Activated CD4-positive, alpha-beta T cell treated with anti-CD3 and anti-CD28 coated beads, Interleukin-2, amount 50 U/mL, for 1 hour (primary cell): ENCODE results near the gene CCL16.
"Not testable (repeated sequence)": the region's sequence is repeated elsewhere in the genome, so short reads cannot be mapped to it uniquely, and the experiment has no call there.

Source experiments
- DNase-seq: peaks from one replicate; pipeline ENCODE4 v3.0.0-alpha.2; 2020

CCL16 gene, protein sequence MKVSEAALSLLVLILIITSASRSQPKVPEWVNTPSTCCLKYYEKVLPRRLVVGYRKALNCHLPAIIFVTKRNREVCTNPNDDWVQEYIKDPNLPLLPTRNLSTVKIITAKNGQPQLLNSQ

DNA sequence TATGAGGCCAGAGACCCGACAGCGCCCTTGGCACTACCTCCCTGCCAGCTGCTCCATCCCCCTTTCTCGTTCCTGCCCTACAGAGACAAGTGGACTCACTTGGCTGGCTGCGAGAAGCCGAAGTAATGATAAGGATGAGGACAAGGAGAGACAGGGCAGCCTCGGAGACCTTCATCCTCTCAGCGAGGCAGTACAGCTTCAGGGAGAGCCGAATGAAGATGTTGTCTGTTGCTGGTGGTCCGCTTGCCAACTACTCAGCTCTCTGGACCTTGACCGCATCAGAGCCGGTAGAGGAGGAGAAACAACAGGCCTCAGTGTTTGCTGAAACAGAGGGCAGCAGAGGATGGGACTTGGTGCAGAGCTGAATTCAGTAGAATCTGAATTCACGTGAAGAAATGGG lies at the start of gene CCL16:
Gene CCL16, minus strand, starts transcription at position 252 of the 400 bp plus-strand sequence. Its CDS starts 77 bp downstream, at position 175.
- DNase-seq, result no peak

- no peak for DNase-seq
Measured at GRCh38 chr17:36030956-36031355, 49.7 kb upstream of the CCL16 start.

DNA sequence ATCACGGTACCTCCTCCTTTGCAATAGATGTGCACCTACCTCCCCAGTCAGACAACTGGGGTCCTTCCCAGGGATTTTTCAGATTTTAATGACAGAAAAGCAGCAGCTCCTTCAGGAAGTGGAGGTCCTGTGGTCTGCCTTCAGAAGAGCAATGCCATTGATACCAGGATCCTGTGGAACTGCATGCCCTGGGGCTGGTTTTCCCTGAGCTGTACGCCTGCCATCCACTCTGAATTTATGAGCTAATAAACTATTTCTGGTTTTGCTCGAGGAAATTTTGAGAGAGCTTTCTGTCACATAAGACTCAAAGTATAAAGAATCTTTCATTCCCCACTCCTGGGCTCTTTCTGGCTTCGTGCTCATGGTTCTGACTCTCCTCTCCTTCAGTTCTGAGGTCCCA lies 46.5 kb upstream of the CCL16 start:
- DNase-seq, result no peak

DNA sequence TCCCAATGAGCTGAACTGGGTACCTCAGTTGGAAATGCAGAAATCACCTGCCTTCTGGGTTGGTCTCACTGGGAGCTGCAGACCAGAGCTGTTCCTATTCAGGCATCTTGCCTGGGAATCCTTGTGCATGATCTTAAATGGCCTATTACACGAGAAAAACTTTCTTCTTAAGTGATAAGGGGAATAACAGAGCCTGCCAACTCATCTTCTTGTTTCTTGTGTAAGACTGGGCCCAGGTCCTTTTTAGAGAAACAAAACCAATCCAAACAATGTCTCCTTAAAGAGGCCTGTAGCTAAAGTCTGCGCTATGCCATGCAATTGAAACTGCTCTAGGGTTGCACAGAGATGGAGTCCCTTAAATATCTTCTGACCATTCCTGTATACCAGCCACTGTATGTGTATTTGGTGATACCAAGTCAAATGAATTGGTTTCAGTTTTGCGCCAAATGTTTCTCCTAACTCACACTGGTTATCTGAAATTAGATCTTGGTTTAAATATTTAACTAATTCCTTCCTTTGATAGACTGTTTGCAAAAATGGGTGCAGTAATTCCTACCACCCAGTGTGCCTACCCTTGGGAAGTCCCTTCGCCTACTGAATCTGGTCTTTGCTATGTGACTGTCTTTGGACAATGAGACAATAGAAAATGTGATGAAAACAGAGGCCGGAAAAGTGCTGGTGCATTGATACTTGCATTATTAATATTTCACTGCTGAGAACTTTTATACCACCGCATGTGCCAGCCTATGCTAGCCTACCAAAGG lies 43.0 kb upstream of the CCL16 start:
- DNase-seq, result no peak

DNA sequence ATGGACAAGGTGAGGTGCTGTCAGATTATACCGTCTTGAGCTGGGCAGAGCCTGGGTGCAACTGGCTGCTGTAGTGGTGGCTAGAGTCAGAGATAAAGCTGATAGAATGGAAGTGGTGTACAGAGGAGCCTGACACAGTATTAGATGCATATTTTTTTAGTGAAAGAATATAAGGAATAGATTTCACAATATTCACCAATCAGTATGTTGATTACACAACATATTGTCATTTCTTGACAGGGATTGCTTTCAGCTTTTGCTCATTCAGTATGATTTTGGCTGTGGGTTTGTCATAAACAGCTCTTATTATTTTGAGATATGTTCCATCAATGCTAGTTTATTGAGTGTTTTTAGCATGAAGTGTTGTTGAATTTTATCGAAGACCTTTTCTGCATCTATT lies 38.1 kb upstream of the CCL16 start:
- DNase-seq, result no peak

DNA sequence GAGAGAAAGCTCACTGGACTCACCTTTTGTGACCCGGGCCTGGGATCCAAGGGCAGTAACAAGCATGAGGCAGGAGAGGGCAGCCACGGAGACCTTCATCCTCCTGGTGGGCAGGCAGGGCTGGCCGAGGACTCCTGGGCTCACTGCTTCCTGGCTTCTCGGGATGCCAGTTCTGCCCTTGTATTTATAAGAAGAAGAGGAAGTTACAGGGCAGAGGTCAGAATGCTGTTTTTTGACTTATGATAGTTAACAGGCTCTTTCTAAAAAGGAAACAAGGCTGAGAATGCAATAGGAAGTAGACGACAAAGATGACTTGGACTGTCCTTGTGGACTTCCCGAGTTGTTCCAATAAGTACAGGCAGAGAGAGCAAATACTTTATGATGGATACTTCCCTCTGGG lies 36.5 kb upstream of the CCL16 start, which contains the start of gene CCL23:
Gene CCL23, minus strand, starts transcription at position 174 of the 400 bp plus-strand sequence. Its CDS starts 75 bp downstream, at position 99.
- no peak for DNase-seq

GRCh38 chr17:36016555-36016954 lies 35.3 kb upstream of the CCL16 start:
- DNase-seq, result no peak

GRCh38 chr17:36015895-36016294 lies 34.6 kb upstream of the CCL16 start:
- not testable (repeated sequence) for DNase-seq

GRCh38 chr17:36014946-36015345 lies 33.6 kb upstream of the CCL16 start:
- no peak for DNase-seq

GRCh38 chr17:36011201-36011600 lies 29.9 kb upstream of the CCL16 start:
- no peak for DNase-seq

- no peak for DNase-seq
Measured at GRCh38 chr17:36008998-36009665, 27.8 kb upstream of the CCL16 start.

DNA sequence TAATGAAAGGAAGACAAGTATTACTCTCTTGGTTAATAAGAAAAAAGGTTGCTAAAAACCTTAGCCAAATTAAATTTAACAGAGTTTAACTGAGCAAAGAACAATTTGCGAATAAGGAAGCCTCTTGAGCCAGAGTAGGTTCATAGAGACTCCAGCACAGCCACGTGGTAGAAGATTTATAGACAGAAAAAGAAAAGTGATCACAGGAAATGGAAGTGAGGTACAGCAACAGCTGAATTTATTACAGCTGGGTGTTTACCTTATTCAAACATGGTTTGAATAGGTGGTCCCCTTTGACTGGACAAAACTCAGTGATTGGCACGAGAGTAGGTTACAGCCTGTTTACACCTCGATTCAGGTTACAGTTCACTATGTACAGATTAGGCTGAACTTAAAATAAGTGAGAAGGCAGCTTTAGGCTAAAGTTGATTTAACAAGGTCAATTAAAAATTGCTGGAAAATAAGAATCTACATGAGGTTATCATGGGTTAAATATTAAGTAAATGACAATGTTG lies 23.4 kb upstream of the CCL16 start:
- DNase-seq, result no peak

DNA sequence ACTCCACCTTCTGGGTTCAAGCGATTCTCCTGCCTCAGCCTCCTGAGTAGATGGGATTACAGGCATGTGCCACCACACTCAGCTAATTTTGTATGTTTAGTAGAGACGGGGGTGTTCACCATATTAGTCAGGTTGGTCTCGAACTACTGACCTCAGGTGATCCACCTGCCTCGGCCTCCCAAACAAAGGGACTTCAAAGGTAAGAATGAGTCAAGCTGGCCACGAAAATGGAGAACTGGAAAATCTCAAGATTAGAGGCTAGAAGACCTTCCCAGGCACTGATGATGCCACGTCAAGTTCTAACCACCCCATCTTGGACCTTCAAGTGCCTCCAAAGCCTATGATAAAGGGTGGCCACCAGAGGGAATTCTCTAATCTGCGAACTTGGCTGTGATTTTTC lies 21.3 kb upstream of the CCL16 start:
- no peak for DNase-seq

DNA sequence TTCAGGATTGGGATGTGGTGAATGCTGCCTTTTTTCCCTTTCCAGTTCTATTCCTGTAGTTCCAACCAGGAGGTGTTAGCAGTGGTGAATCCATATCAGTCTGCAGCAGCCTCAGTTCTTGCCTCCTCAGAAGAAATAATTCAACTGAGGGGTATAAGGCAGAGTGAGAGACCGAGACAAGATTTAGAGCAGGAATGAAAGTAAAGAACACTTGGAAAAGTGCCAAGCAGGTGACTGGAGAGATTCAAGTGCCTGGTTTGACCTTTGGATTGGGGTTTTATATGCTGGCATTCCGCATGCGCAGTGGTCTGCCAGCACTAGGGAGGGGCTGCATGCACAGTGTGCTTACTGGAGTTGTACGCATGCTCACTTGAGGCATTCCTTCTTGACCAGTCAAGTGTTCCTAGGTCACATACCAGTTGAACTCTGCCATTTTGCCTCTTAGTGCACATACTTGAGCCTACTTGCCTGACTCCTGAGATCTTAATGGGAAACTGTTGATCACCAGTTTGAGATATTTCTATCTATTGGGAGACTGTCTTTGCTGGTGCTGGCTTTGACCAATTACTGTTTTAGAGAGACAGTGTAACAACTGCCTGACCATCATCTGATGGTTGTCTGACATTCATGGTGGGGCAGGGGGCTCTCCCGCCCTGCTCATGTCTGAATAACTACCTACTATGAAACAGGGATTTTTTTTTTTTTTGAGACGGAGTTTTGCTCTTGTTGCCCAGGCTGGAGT lies 20.7 kb upstream of the CCL16 start:
- DNase-seq, result no peak

DNA sequence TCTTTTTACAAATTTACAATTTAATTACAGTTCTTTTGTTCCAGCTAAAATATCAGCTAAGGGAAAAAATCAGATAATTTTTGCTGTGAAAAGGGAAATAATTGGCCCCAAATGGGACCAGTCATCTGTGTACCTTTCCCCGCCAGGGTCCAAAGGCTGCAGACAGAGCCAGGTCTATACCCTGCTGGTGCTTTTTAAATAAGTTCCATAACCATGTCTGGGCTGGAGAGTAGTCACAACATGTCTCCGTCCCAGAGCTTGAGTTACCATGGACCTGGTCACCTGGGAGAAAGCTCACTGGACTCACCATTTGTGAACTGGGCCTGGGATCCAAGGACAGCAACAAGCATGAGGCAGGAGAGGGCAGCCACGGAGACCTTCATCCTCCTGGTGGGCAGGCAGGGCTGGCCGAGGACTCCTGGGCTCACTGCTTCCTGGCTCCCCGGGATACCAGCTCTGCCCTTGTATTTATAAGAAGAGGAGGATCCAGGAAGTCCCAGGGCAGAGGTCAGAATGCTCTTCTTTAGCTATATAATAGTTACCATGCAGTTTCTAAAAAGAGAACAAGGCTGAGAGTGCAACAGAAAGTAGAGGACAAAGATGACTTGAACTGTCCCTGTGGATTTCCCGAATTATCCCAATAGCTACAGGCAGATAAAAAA lies 19.9 kb upstream of the CCL16 start, which contains the start of gene CCL15:
Gene CCL15, minus strand, starts transcription at position 444 of the 662 bp plus-strand sequence. Its CDS starts 61 bp downstream, at position 383.
- no peak for DNase-seq

- no peak for DNase-seq
Measured at GRCh38 chr17:36000732-36001109, 19.4 kb upstream of the CCL16 start.

DNA sequence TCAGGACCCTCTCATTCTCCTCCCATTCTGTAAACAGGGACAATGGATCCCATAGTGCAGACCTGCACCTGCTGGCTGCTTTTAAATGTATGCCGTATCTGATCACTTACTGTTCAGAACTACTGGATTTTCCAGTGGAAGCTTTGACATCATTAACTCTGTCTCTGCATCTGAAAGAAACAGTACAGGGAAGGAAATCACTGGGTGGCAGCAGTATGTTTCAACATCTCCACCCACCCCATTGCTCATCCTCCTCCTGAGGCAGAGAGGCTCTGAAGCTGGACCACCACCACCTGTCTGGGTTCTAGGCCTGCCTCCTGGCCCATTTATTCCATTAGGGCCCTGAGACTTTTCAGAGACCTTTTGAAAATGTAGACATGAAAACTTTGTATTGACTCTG lies 17.5 kb upstream of the CCL16 start:
- DNase-seq, result no peak

GRCh38 chr17:35998018-35998545 lies 16.8 kb upstream of the CCL16 start:
- no peak for DNase-seq

GRCh38 chr17:35995346-35995745 lies 14.0 kb upstream of the CCL16 start:
- DNase-seq, result not testable (repeated sequence)

DNA sequence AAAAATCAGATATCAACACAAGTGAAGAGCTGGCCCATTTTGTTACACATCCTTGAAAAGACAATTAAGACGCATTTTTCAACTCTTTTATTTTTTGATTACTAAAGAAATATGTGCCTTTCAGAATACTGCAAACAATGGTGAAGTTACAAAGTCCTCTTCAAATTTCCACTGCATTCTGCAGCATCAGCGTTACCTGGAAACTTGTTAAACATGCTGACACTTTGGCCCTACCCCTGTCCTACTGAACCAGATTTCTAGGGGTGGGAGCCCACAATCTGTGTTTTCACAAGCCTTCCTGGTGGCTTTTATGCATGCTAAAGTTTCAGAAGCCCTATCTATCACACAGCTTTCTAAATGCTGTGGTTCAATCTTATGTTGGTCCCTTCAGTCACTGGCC lies 9.8 kb upstream of the CCL16 start:
- DNase-seq, result no peak

DNA sequence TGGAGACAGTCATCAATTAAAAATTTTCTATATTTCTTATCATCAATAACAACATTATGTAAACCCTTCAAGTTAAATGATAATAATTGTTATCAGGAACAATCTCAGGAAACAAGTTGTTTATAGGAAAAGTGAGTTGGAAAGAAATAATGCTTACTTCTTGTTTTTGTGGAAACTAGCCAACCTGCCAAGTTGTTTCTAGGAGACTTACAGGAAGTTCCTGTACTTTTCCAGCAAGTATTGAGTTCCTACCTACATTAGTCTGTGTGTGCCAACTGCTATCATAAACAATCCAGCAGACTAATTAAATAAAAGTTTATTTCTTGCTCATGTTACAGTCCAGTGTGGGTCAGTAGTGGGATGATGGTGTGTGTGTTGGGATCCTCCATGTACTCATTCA lies 6.9 kb upstream of the CCL16 start:
- DNase-seq, result no peak

DNA sequence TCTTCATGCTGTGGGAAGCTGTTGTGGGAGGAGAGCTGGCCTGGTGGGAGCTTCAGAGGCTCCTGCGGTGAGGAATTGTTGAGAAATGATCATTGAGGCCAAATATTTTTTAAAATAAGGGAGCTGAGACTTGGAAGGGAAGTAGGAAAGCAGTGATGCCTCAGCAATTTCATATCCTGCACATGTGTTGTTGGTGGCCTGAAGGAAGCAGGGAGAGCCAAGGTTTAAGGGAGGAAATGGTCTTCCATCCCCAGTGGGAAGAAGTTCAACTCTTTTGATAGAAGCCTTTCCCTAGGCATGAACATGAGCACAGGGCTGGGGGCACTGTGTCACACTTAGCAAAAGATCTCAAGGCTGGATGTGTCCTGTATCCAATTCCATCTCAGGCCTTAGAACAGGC lies 5.3 kb upstream of the CCL16 start, which contains the start of gene CCL14:
Gene CCL14, minus strand, starts transcription at position 87 of the 400 bp plus-strand sequence. Its CDS starts 80 bp downstream, at position 7.
- no peak for DNase-seq
